ENCODE results near the gene TUBG2. TPM values are rescaled to one million over a fixed set of nuclear protein-coding genes. Genes with fewer than 3 reads are reported as not detected.

The TUBG2 gene
- total RNA-seq, 1 experiment from 2014 or later, result 23.8 TPM

DNA sequence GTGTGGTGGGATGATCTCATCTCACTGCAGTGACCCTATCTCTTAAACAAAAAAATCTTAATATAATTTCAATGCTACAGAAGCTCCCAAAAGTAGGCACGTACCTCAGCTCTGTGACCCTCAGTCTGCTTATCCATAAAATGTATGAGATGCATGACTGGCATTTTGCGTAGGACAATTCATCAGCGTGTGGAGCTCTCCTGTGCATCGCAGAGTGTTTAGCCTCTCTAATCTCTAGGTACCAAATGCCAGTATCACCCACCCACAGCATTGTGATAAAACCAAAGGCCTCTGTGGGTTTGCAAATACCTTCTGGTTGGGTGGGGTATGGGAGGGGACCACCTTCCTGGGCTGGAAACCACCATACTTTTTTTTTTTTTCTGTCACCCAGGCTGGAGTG, 19.0 kb upstream of the TUBG2 start:
- ChIA-PET POLR2A (no interaction called here), CTCF (interaction anchor here (0.6 kb wide), 1 partner anchor 195 kb away, joined by 4 read pairs; no protein-coding TSS in a partner anchor)
- no peak overlapping the region for H3K27ac Mint-ChIP-seq (ENCODE audit: unreplicated experiment)
- H3K27me3 Mint-ChIP-seq (ENCODE audit: insufficient read depth, unreplicated experiment), result peaks cover 6% of the 10 kb centered on the region
- TF ChIP-seq, protein P1, sequence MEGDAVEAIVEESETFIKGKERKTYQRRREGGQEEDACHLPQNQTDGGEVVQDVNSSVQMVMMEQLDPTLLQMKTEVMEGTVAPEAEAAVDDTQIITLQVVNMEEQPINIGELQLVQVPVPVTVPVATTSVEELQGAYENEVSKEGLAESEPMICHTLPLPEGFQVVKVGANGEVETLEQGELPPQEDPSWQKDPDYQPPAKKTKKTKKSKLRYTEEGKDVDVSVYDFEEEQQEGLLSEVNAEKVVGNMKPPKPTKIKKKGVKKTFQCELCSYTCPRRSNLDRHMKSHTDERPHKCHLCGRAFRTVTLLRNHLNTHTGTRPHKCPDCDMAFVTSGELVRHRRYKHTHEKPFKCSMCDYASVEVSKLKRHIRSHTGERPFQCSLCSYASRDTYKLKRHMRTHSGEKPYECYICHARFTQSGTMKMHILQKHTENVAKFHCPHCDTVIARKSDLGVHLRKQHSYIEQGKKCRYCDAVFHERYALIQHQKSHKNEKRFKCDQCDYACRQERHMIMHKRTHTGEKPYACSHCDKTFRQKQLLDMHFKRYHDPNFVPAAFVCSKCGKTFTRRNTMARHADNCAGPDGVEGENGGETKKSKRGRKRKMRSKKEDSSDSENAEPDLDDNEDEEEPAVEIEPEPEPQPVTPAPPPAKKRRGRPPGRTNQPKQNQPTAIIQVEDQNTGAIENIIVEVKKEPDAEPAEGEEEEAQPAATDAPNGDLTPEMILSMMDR (IDR thresholded peaks at IDR 0.05; ENCODE audit: insufficient read depth in 1 of 2, low read depth in 1 of 2, low read length in 1 of 2, severe bottlenecking in 1 of 2, unreplicated experiment in 1 of 2), result no peak
- Histone ChIP-seq H3K4me3 (ENCODE audit: low read depth, low read length) (no peak overlapping the region), H3K4me1 (no peaks in the 10 kb centered on the region), H3K36me3 (ENCODE audit: control insufficient read depth, insufficient read depth, low read length) (no peaks in the 10 kb centered on the region), H3K9me3 (no peaks in the 10 kb centered on the region), H3K27me3 (replicated peaks; ENCODE audit: control insufficient read depth, insufficient read depth, low read length) (no peaks in the 10 kb centered on the region)
- peaks cover 8% of the 10 kb centered on the region for H3K4me1 Mint-ChIP-seq (ENCODE audit: low read depth, unreplicated experiment)
- H3K4me3 Mint-ChIP-seq (ENCODE audit: unreplicated experiment), result no peak overlapping the region
- intact Hi-C loops (cut with micrococcal nuclease; ENCODE audit: unreplicated experiment), result no loop called here
- no peaks in the 10 kb centered on the region for H3K9me3 Mint-ChIP-seq (ENCODE audit: unreplicated experiment)
- DNase-seq, result no peak
- no TSS peak for BruUV-seq (replicated peaks)
- H3K36me3 Mint-ChIP-seq (ENCODE audit: insufficient read depth, unreplicated experiment), result no peaks in the 10 kb centered on the region

DNA sequence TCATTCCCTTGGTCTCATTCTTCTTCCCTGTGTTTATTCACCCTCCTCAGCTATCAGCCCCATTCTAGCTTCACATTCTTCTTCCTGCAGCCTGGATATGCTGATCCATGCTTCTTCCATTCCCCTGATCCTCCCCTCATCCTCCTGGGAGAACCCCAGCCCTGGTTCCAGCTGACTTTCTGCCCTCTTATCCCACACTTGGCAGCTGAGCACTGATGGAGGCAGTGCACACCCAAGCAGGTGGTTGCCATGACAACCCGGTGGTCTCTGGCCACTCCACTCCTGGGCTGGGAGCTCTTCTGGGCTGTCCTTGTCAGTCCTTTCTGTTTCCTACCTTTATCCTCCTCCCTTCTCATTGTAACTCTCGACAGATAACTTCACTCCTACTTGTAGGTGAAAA, 16.7 kb upstream of the TUBG2 start:
- ChIA-PET CTCF (interaction anchor here (1.0 kb wide), 1 partner anchor 65 kb away, joined by 3 read pairs; the partner anchor contains the start of gene PSMC3IP), POLR2A (interaction anchor here (0.5 kb wide), 1 partner anchor 293 kb away, joined by 5 read pairs; no protein-coding TSS in a partner anchor)
- H3K4me3 Mint-ChIP-seq (ENCODE audit: unreplicated experiment), result no peak overlapping the region
- no peak overlapping the region for H3K4me3 ChIP-seq (ENCODE audit: low read depth, low read length)
- no peaks in the 10 kb centered on the region for H3K36me3 ChIP-seq (ENCODE audit: control insufficient read depth, insufficient read depth, low read length)
- H3K36me3 Mint-ChIP-seq (ENCODE audit: insufficient read depth, unreplicated experiment), result no peaks in the 10 kb centered on the region
- intact Hi-C loops (cut with micrococcal nuclease; ENCODE audit: unreplicated experiment), result no loop called here
- no peak for DNase-seq
- no peaks in the 10 kb centered on the region for H3K9me3 ChIP-seq
- no peaks in the 10 kb centered on the region for H3K4me1 ChIP-seq
- H3K27me3 Mint-ChIP-seq (ENCODE audit: insufficient read depth, unreplicated experiment), result peaks cover 6% of the 10 kb centered on the region
- peaks cover 8% of the 10 kb centered on the region for H3K4me1 Mint-ChIP-seq (ENCODE audit: low read depth, unreplicated experiment)
- H3K27me3 ChIP-seq (replicated peaks; ENCODE audit: control insufficient read depth, insufficient read depth, low read length), result no peaks in the 10 kb centered on the region
- no peaks in the 10 kb centered on the region for H3K9me3 Mint-ChIP-seq (ENCODE audit: unreplicated experiment)
- no TSS peak for BruUV-seq (replicated peaks)
- TF ChIP-seq, protein P1 (IDR thresholded peaks at IDR 0.05; ENCODE audit: insufficient read depth in 1 of 2, low read depth in 1 of 2, low read length in 1 of 2, severe bottlenecking in 1 of 2, unreplicated experiment in 1 of 2), result no peak
- H3K27ac Mint-ChIP-seq (ENCODE audit: unreplicated experiment), result no peak overlapping the region

DNA sequence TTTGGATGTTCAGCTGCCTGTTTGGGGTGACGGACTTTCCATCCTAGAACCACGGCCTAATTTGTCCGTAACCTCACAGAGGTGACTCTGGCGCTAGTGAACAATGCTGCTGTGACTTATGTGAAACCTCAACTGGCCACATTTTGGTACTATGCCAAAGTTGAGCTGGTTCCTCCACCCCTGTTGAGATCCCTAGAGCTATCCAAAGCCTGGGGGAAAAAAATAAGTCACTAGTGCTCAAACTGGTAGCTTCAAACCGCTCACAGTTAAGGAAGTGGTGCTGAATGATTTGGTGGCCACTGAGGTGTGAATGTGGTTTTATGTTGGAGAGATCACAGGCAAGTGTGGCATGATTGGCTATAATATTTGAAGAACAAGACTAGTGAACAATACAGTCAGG, 11.3 kb upstream of the TUBG2 start:
- H3K36me3 Mint-ChIP-seq (ENCODE audit: insufficient read depth, unreplicated experiment), result no peaks in the 10 kb centered on the region
- Histone ChIP-seq H3K36me3 (ENCODE audit: control insufficient read depth, insufficient read depth, low read length) (no peaks in the 10 kb centered on the region), H3K4me3 (ENCODE audit: low read depth, low read length) (no peak overlapping the region), H3K27me3 (replicated peaks; ENCODE audit: control insufficient read depth, insufficient read depth, low read length) (no peaks in the 10 kb centered on the region), H3K4me1 (no peaks in the 10 kb centered on the region), H3K9me3 (no peaks in the 10 kb centered on the region)
- H3K27me3 Mint-ChIP-seq (ENCODE audit: insufficient read depth, unreplicated experiment), result peaks cover under 1% of the 10 kb centered on the region
- H3K4me3 Mint-ChIP-seq (ENCODE audit: unreplicated experiment), result no peak overlapping the region
- no TSS peak for BruUV-seq (replicated peaks)
- peaks cover 3% of the 10 kb centered on the region for H3K4me1 Mint-ChIP-seq (ENCODE audit: low read depth, unreplicated experiment)
- H3K27ac Mint-ChIP-seq (ENCODE audit: unreplicated experiment), result no peak overlapping the region
- TF ChIP-seq, protein P1 (IDR thresholded peaks at IDR 0.05; ENCODE audit: insufficient read depth in 1 of 2, low read depth in 1 of 2, low read length in 1 of 2, severe bottlenecking in 1 of 2, unreplicated experiment in 1 of 2), result no peak
- no peak for DNase-seq
- no peaks in the 10 kb centered on the region for H3K9me3 Mint-ChIP-seq (ENCODE audit: unreplicated experiment)
- intact Hi-C loops (cut with micrococcal nuclease; ENCODE audit: unreplicated experiment), result no loop called here
- CTCF ChIA-PET, result no interaction called here
- POLR2A ChIA-PET, result interaction anchor here (0.9 kb wide), 1 partner anchor 39 kb away, joined by 3 read pairs; the partner anchor contains the start of genes RETREG3 and TUBG1

Data from Caco-2 (cell line).